NCI-H146 treated with DMSO at 0.1 percent for 48 hours (cell line): ENCODE results near the gene BRI3.

Experiments
- DNase-seq: peaks from one replicate; lab custom pipeline; 2025; ENCODE audit not compliant: unreplicated experiment; lab: John Stamatoyannopoulos, UW

The BRI3 gene, protein sequence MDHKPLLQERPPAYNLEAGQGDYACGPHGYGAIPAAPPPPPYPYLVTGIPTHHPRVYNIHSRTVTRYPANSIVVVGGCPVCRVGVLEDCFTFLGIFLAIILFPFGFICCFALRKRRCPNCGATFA

DNA sequence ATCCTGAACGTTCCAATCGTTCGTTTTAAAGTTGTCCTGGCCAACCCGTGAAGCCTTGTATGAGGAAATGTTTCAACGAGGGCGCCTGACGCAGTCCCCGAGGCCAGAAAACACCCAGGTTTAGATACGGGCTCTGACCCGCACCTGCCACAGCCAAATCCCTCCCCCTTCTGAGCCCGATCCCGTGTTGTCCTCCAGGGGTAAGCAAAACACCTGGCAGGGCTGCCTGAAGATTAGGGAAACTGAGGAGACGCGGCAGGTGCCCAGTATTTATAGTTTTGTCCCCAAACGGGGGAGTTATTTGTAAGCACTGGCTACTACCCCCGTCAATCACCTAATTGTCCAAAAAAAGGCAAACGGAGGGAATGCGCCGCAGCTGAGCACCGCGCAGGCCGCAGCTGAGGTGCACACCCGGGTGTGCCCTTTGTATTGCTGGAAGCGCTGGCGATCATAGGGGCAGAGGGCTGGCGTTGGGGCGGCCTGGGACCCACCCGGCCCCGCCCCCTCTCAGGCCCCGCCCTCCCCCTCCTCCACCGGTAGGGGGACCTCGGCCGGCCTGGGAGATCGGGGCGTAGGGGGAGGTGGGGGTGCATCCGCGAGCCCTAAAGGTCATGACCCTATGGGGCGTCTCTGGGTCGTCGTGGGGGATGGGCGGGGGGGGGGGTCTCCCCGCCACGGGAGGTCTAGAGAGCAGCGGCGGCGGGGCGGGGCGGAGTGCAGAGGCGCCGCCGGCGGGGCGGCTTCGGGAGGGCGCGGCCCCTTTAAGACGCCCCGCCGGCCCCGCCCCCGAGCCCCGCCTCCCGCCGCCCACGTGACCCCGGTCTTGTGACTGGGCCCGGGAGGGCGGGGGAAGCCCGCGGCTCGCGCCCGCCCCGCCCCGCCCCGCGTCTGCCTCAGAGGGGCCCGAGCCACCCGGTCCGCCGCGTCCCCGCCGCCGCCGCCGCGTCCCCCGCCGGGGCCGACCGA, at the start of gene BRI3:
Gene BRI3, plus strand, starts transcription at position 896 of the 966 bp plus-strand sequence. CDS start 110 bp downstream, outside the sequence.
- DNase-seq: peak; percentile 67

GRCh38 chr7:98232263-98232585, 49.3 kb upstream of the BRI3 start:
- no peak for DNase-seq

- no peak for DNase-seq
These were observed 48.7 kb upstream of the BRI3 start for GRCh38 chr7:98232799-98233198.

- DNase-seq: no peak
These were observed 48.0 kb upstream of the BRI3 start for GRCh38 chr7:98233219-98234070.

- no peak for DNase-seq
These were observed 46.9 kb upstream of the BRI3 start for GRCh38 chr7:98234429-98235147.

GRCh38 chr7:98235901-98236300, 45.6 kb upstream of the BRI3 start:
- no peak for DNase-seq

DNA sequence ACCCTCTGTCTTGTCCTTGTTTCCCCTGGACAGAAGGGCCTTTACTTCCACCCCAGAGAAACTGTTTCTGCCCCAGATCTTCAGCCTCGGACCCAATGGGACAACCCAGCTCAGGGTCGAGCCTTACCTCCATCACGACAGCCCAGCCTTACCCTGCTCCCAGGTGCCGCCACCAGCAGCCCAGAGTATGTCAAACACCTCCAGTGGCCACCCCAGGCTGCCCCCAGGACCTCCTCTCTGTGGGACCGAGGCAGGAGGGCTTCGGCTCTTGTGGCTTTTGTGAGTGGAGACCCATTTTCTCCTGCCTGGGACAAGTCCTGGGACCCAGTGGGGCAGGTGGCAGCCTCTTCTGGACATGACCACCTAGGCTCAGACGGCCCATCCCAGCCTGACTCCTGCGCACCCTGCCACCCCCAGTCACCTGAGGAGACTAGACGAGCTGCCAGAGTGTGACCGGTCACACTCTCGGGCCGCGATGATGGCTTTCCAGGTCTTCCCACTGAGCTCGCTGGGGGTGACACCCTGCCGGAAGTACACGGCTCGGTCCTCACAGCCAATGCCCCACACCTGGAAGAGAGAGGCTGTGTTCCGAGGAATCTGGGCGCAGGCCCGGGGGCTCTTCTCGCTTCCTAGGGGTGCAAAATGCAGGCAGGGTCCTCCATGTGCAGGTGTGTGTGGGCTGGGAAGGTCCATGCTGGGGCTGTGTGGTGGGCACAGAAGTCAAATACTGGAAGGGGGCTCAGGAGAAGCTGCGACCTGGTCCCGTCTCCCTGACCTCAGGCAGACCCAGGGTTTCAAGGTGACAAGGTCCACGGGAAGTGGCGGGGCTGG, 44.9 kb upstream of the BRI3 start:
- DNase-seq: no peak

DNA sequence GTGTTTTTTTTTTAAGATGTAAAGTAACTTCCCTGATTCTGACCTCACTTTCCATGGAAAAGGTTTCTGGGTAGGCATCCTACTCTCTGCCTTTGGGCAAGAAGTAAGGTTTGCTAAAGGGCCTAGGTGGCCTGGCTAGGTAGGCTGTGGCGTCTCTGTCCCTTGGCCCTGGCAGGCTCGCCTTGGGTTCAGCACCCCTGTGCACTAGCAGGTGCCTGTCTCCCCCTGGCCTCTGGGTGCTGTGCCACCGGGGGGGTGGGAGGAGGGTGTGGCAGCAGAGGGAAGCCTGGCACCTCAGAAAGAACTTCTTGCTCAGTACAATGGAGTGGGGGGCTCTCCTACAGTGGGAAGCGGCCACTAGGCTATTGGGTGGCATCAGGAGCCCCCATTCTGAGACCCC, 43.4 kb upstream of the BRI3 start:
- no peak for DNase-seq

GRCh38 chr7:98238976-98239375, 42.5 kb upstream of the BRI3 start:
- no peak for DNase-seq

DNA sequence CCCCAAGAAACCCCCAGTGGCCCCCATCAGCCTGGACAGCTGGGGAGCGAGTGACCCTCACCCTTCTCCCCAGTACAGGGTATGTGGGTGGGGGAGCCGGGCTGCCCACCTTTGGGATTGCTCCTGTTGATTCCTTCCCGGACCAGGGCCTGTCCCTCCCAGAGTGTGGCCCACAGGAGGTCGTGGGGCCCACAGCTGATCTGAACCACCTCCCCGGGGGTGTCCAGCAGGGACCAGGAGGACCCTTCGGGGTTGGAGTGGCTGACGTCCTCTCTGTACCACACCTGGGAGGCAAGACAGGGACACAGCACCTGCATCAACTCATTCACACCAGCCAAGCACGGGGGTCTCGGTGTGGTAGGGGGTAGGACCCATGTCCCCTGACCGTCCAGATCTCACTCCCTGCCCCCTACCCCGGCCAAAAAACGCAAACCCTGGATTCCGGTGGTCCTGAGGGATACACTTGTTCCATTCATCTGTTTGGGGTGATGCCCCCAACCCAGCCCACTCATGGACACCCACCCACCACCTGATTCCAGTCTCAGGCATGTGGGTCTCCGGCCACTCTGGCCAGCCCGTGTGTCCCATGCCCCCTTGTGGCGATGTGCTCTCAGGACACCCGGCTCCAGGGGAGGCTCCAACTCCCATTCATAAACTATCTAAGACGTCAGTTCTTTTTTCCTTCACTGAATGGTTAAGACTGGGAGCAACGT, 40.4 kb upstream of the BRI3 start:
- DNase-seq: peak; percentile 6

GRCh38 chr7:98241674-98242241, 39.7 kb upstream of the BRI3 start:
- no peak for DNase-seq

GRCh38 chr7:98242342-98242741, 39.1 kb upstream of the BRI3 start:
- DNase-seq: no peak

GRCh38 chr7:98242934-98243333, 38.6 kb upstream of the BRI3 start:
- no peak for DNase-seq

DNA sequence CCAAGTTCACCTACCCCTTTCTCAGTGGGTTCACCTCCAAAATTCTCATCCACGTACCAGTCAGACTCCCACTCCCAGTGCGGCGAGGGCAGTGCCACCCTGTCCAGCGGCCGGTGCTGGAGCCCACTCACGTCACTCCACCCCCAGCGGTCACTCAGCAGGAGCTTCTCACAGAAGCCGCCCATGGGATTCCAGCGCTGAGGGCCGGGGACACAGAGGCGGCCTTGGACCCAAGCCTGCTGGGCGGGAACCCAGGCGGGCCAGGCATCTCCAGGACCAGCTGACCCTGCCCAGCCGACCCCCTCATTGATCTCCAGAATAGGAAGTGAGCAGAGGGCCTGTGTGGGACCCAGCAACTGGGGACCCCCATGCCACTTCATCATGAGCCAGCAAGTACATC, 36.6 kb upstream of the BRI3 start:
- no peak for DNase-seq

DNA sequence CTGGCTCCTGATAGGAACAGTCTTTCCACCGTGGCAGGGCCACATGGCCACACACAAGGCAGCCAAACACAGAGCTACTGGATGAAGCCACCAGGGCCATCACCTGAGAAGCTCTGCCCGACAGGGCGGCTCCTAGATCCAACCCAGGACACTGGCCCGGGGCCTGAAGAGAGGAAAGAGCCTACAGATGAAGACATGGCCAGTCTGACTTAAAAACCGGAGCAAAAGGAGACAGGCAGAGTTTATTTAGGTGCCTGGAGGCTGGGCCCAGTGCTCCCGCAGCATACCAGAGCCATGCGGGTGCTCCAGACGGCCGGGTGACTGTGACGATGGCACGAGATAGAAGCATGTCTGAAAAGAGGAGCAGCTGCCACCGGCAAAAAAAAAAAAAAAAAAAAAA, 33.3 kb upstream of the BRI3 start:
- DNase-seq: no peak

DNA sequence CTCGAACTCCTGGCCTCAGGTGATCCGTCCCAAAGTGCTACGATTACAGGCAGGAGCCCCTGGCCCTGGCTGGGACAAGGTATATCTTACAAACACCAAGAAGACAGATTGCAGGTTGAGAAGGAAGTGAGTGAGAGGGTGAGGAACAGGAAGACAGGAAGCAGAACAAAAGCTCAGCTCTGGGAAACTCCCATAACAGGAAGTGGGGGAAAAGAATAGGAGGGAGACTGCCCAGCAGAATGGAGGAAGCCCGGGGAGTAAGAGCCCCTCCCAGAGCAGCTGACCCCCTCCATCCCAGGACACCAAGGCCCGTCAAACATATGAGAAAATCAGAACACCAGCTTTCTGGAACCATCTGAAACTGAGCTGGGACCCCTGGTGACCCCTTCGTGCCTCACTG, 32.4 kb upstream of the BRI3 start:
- DNase-seq: no peak

- peak; percentile 2 for DNase-seq
These were observed 30.7 kb upstream of the BRI3 start for GRCh38 chr7:98250789-98251188.

GRCh38 chr7:98251231-98251600, 30.3 kb upstream of the BRI3 start:
- DNase-seq: peak; percentile 73
